Measurements from ENCODE around the gene ARID3A. TPM values are rescaled to one million over a fixed set of nuclear protein-coding genes. Genes with fewer than 3 reads are reported as not detected.
A peak's percentile ranks its signal among the peaks of the same experiment; 100 is the strongest.

Gene ARID3A
- total RNA-seq, 1 donor from 2014 or later = 6.6 TPM

- Mint-ChIP-seq H3K4me1 (ENCODE audit: low read depth) (peaks cover 12% of the 10 kb centered on the region), H3K27me3 (ENCODE audit: low read depth) (no peaks in the 10 kb centered on the region), H3K27ac (ENCODE audit: unreplicated experiment) (no peak overlapping the region), H3K36me3 (ENCODE audit: low read depth) (peaks cover 5% of the 10 kb centered on the region), H3K4me3 (ENCODE audit: unreplicated experiment) (no peak overlapping the region), H3K9me3 (ENCODE audit: low read depth) (no peaks in the 10 kb centered on the region)
- DNase-seq (ENCODE audit: low spot score) = no peak
- no peak for TF ChIP-seq CTCF (IDR thresholded peaks at IDR 0.05)
These were observed 60.2 kb downstream of the ARID3A start for GRCh38 chr19:986083-986482.

- no peaks in the 10 kb centered on the region for H3K9me3 Mint-ChIP-seq (ENCODE audit: low read depth)
- peaks cover 12% of the 10 kb centered on the region for H3K4me1 Mint-ChIP-seq (ENCODE audit: low read depth)
- no peaks in the 10 kb centered on the region for H3K27me3 Mint-ChIP-seq (ENCODE audit: low read depth)
- no peak overlapping the region for H3K4me3 Mint-ChIP-seq (ENCODE audit: unreplicated experiment)
- no peak overlapping the region for H3K27ac Mint-ChIP-seq (ENCODE audit: unreplicated experiment)
- no peak for DNase-seq (ENCODE audit: low spot score)
- TF ChIP-seq CTCF (IDR thresholded peaks at IDR 0.05) = no peak
- H3K36me3 Mint-ChIP-seq (ENCODE audit: low read depth) = peaks cover 8% of the 10 kb centered on the region
These were observed 62.2 kb downstream of the ARID3A start for GRCh38 chr19:988081-988480.

- H3K36me3 Mint-ChIP-seq (ENCODE audit: low read depth) = peaks cover 10% of the 10 kb centered on the region
- H3K4me3 Mint-ChIP-seq (ENCODE audit: unreplicated experiment) = no peak overlapping the region
- no peaks in the 10 kb centered on the region for H3K27me3 Mint-ChIP-seq (ENCODE audit: low read depth)
- H3K9me3 Mint-ChIP-seq (ENCODE audit: low read depth) = no peaks in the 10 kb centered on the region
- H3K4me1 Mint-ChIP-seq (ENCODE audit: low read depth) = peaks cover 12% of the 10 kb centered on the region
- no peak for DNase-seq (ENCODE audit: low spot score)
- no peak overlapping the region for H3K27ac Mint-ChIP-seq (ENCODE audit: unreplicated experiment)
- TF ChIP-seq CTCF (IDR thresholded peaks at IDR 0.05) = no peak
These were observed 62.7 kb downstream of the ARID3A start for GRCh38 chr19:988510-988909.

GRCh38 chr19:989381-990081 is 63.7 kb downstream of the ARID3A start:
- no peaks in the 10 kb centered on the region for H3K9me3 Mint-ChIP-seq (ENCODE audit: low read depth)
- no peak for DNase-seq (ENCODE audit: low spot score)
- H3K4me3 Mint-ChIP-seq (ENCODE audit: unreplicated experiment) = no peak overlapping the region
- TF ChIP-seq CTCF (IDR thresholded peaks at IDR 0.05) = peak; percentile 66
- H3K4me1 Mint-ChIP-seq (ENCODE audit: low read depth) = peaks cover 10% of the 10 kb centered on the region
- peaks cover 10% of the 10 kb centered on the region for H3K36me3 Mint-ChIP-seq (ENCODE audit: low read depth)
- H3K27ac Mint-ChIP-seq (ENCODE audit: unreplicated experiment) = no peak overlapping the region
- no peaks in the 10 kb centered on the region for H3K27me3 Mint-ChIP-seq (ENCODE audit: low read depth)

- no peak overlapping the region for H3K4me3 Mint-ChIP-seq (ENCODE audit: unreplicated experiment)
- no peak for TF ChIP-seq CTCF (IDR thresholded peaks at IDR 0.05)
- H3K27ac Mint-ChIP-seq (ENCODE audit: unreplicated experiment) = no peak overlapping the region
- H3K4me1 Mint-ChIP-seq (ENCODE audit: low read depth) = peaks cover 3% of the 10 kb centered on the region
- peak; percentile 94 for DNase-seq (ENCODE audit: low spot score)
- peaks cover 10% of the 10 kb centered on the region for H3K36me3 Mint-ChIP-seq (ENCODE audit: low read depth)
- no peaks in the 10 kb centered on the region for H3K27me3 Mint-ChIP-seq (ENCODE audit: low read depth)
- no peaks in the 10 kb centered on the region for H3K9me3 Mint-ChIP-seq (ENCODE audit: low read depth)
These were observed 64.3 kb downstream of the ARID3A start for GRCh38 chr19:990119-990571.
